GM19397 (cell line): ENCODE results near the gene LRRC9.
"Not testable (repeated sequence)": the region's sequence is repeated elsewhere in the genome, so short reads cannot be mapped to it uniquely, and the experiment has no call there.

Source experiments
- ATAC-seq: cut with Tn5 transposase; IDR thresholded peaks from one replicate; pipeline ENCODE4 v1.9.1; 2021; ENCODE audit warnings: mild to moderate bottlenecking, moderate library complexity; ENCODE audit not compliant: unreplicated experiment

LRRC9 gene

GRCh38 chr14:60058087-60058486, 138.1 kb downstream of the LRRC9 start:
- no peak for ATAC-seq

DNA sequence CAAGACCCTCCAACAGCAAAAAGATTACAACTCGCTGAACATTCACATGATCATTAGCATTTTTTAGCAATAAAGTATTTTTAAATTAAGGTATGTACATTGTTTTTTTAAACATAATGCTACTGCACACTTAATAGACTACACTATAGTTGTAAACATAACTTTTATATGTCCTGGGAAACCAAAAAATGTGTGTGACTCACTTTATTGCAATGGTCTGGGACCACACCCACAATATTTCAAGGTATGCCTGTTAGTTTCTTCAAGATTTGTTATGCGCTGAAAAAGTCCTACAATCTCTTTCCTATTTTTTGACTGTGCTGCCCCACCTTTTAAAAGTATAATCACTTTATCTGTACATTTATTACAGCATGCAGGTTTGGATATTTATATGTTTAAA, 141.4 kb downstream of the LRRC9 start:
- no peak for ATAC-seq

GRCh38 chr14:60064491-60065072, 144.6 kb downstream of the LRRC9 start:
- ATAC-seq: no peak

- ATAC-seq: no peak
Measured at GRCh38 chr14:60067882-60068281, 147.9 kb downstream of the LRRC9 start.

- no peak for ATAC-seq
Measured at GRCh38 chr14:60079723-60080122, 159.8 kb downstream of the LRRC9 start.

GRCh38 chr14:60085085-60085484, 165.1 kb downstream of the LRRC9 start:
- ATAC-seq: no peak

DNA sequence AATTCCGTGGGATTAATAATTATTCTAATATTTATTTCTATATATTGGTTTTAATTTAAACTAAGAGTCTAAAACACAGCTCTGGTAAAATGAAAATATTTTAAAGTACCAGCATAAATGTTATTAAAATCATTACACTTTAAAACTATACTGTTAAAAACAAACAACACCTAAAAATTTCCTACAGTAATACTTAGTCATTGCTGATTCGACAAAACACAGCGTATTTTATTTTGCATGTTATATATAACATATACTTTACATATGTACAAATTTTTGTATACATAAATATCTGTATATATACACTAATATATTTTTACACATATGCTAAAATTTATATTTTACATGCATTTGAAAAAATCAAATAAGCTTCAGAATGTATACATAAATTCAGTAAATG, 165.7 kb downstream of the LRRC9 start:
- ATAC-seq: no peak

DNA sequence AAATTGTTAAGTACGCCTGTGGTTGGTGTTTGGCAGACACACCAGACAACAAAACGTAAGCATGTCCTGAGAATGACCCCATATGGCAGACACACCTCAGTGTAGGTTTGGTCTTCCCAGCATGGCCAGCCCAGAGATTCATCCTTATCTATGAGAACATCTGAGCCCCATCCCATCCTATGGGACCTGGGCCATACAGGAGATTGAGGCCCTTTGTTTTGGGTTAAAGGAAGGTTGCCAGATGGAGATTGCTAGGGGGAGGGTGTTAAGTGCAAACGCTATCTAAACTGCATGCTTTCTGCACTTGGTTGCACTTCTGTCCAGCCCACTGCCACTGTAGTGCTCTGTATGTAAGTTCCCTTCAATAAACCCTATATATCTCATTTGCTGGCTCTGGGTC, 167.7 kb downstream of the LRRC9 start:
- ATAC-seq: no peak

DNA sequence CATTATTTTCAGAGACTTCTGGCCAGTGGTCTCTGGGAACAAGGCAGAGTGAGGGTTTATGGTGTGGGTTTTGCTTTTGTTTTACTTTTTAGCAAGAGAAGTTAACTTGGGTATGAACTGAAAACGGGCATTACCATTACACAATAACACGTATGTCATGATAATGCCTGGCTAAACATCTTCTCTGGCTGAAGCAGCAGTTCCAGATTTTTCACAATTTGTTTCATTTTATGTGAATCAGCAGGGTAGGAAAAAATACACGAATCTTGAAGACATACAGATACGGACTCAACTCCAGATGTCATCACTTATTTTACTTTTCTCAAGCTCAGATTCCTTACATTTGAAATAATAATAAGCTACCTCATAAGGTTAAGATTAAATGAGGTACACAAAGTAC, 169.3 kb downstream of the LRRC9 start:
- ATAC-seq: no peak

- ATAC-seq: no peak
Measured at GRCh38 chr14:60090864-60091519, 171.0 kb downstream of the LRRC9 start.

DNA sequence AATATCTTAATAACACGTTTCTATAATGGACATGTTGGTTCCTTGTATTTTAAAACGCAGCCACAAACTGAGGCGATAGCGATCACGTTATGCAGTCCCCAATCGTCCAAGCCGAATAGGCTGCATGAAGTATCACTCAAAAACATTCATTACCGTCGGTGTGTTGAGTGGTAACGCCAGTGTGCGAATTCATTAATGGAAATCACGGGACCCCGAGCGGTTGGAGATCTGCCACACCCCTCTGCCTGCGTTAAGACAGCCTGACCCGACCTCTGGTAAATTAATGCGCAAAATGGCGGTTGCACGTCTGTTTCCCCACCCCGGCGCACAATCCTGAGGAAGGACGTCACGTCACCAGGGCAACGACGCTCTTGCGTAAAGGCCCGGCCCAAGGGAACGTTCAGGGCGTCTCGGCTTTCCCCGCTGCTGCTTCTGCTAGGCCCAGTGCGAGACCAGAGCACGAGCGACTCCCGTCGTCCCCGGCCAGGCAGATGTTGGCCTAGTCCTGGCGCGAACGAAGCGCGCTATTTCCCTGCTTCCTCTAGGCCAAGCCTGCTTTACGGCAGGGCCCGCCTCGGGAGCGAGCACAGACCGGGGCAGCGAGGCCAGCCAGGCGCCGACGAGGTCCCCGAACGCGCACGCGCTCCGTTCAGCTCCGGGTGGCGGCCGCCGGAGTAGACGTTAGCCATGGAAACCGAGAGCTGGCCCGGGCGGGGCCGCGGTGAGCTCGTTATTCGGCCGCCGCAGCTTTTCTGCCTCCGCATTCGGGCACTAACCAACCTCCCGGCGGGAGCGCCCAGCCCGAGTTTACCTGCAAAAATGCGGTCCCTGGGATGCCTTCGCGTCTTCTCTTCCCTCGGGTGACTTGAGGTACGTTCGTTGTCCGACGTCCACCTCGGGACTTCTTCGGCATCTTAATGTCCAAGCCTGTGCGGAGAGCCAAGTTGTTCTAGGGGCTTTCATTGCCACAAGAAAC, 171.9 kb downstream of the LRRC9 start, which contains the start of gene PCNX4:
TSS of gene PCNX4 (plus strand) at position 374 of the 976 bp plus-strand sequence. CDS start 15,716 bp downstream, outside the sequence.
- ATAC-seq: peak; percentile 97

GRCh38 chr14:60092526-60092920, 172.6 kb downstream of the LRRC9 start:
- ATAC-seq: no peak

- no peak for ATAC-seq
Measured at GRCh38 chr14:60093080-60093479, 173.1 kb downstream of the LRRC9 start.

DNA sequence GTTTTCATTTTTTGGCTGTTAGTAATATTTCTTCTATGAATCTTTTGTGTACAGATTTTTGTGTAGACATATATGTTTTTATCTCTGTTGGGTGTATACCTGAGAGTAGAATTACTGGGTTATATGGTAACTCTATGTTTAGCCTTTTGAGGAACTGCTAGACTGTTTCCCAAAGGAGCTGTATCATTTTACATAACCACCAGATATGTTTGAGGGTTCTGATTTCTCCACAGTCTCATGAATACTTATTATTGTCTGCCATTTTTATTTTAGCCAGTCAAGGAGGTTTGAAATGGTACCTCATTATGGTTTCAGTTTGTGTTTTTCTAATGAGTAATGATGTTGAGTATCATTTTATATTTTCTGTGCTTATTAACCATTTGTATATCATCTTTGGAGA, 173.7 kb downstream of the LRRC9 start:
- no peak for ATAC-seq

DNA sequence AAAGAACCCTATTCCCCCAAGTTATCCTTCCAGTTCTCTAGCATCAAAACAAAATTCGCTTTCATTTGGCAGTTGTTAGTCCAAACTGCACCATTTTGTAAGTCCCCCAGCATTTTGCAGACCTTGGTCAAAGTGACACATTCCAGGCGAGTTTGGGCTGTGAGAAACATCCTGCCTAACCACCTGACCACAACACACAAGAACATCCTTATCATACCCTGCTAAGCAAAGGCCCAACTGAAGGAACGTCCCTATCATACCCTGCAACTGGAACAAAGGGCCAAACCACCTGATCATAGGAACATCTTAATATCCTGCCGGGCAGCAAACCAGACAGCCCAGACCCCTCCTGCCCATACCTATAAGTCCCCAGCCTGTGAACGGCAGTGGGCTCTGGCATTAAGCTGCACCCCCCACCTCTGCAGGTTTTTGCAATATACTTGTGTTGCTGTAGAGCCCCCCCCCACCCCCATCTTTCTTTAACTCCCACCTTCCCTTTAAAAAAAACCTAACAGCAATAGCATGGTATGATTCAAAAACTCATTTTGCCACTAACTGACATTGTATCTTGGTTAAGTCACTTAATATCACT, 174.5 kb downstream of the LRRC9 start:
- no peak for ATAC-seq

GRCh38 chr14:60095231-60095630, 175.3 kb downstream of the LRRC9 start:
- ATAC-seq: no peak

DNA sequence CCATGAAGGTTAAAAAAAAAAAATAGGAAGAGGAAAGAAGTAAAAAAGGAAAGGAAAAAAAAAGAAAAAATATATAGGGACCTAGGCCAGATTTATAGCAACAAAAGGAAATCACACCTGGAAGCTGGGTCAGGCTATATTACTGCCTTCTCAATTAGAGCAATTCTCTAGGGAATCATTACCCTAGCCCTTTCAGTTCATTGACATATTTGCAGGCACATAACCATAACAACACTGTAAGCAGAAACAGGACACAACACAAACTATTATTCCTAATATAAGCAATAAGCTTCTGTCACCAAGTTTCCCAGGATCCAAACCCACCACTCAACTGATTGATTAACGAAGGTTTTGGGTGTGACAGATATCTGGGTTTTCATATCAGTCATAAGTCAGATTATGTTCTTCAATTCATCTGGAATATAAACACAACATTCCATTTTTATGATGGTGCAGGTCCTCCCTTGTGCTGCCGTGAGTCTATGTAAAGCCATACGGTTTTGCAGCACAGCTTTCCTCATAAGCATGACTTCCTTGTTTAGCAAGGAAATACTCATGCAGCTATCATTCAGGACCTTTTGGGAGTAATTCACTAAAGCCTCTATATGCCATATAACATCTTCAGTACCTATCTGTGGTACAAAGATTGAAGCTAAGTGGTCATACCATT, 176.0 kb downstream of the LRRC9 start:
- no peak for ATAC-seq

- no peak for ATAC-seq
Measured at GRCh38 chr14:60097974-60098373, 178.0 kb downstream of the LRRC9 start.

- ATAC-seq: not testable (repeated sequence)
Measured at GRCh38 chr14:60099855-60100254, 179.9 kb downstream of the LRRC9 start.

- no peak for ATAC-seq
Measured at GRCh38 chr14:60101786-60102185, 181.8 kb downstream of the LRRC9 start.

DNA sequence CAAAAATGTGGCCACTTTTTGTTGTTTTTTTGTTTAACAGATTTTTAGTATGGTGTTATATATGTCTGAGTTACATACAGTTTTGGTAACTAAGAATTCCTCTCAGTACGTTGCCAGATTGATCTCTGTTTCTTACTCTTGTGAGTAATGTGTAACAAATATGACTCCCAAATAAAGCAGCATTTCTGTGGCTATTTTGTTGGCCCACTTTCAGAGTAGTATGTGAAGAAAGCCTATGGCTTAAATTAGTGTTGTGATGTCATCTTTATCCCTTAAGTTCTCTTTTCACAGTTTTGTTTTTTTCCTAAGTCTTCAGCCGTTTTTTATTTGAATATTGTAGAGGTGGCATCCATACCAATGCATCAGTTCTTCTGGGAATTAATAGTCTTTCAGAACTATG, 182.4 kb downstream of the LRRC9 start:
- ATAC-seq: no peak
